ENCODE data around the gene RIT1.
"Not testable (repeated sequence)": the region's sequence is repeated elsewhere in the genome, so short reads cannot be mapped to it uniquely, and the experiment has no call there.

RIT1 gene

GRCh38 chr1:155912056-155912536 is 947 bp upstream of the RIT1 start:
- no peaks in the 10 kb centered on the region for H3K9me3 ChIP-seq (replicated peaks in 1 of 11)
- 0 out of 20 replicates have a peak overlapping the region, but pooled peaks of 1 of the 10 experiments have one; percentile 76 for H3K4me3 ChIP-seq
- H3K4me1 ChIP-seq = peaks cover 13 to 31% (median 20%) of the 10 kb centered on the region in 10 experiments
- H3K27ac ChIP-seq = peak overlapping the region in 6 of 11 experiments; percentile 1 to 87 (median 84); a peak in 9 of 22 replicates
- H4K20me1 ChIP-seq = peaks cover 8 to 45% (median 30%) of the 10 kb centered on the region in 11 experiments; a peak in 15 of 22 replicates
- H3K9ac ChIP-seq = peak overlapping the region in 5 of 11 experiments; percentile 76 to 90 (median 83); a peak in 5 of 22 replicates
- no peak for TF ChIP-seq Cebpa-rat (IDR thresholded peaks at IDR 0.05)
- H3K36me3 ChIP-seq = peaks cover 76 to 87% (median 79%) of the 10 kb centered on the region in 11 experiments
- H3K27me3 ChIP-seq = no peaks in the 10 kb centered on the region
- H3K4me2 ChIP-seq = peak overlapping the region in 8 of 11 experiments; percentile 73 to 99 (median 91); a peak in 10 of 22 replicates

GRCh38 chr1:155910621-155911121 is 478 bp downstream of the RIT1 start:
- Histone ChIP-seq H3K9ac (peak overlapping the region; percentile 75 to 90 (median 83)), H4K20me1 (peaks cover 0 to 35% (median 27%) of the 10 kb centered on the region in 11 experiments; a peak in 12 of 22 replicates), H3K27ac (peak overlapping the region; percentile 66 to 87 (median 72)), H3K36me3 (peaks cover 76 to 87% (median 79%) of the 10 kb centered on the region in 11 experiments), H3K27me3 (no peaks in the 10 kb centered on the region), H3K4me3 (peak overlapping the region; percentile 69 to 89 (median 76)), H3K4me1 (peaks cover 13 to 31% (median 20%) of the 10 kb centered on the region in 10 experiments), H3K9me3 (replicated peaks in 1 of 11) (no peaks in the 10 kb centered on the region), H3K4me2 (peak overlapping the region; percentile 90 to 99 (median 95))
- TF ChIP-seq Cebpa-rat (IDR thresholded peaks at IDR 0.05) = no peak

- H3K27ac ChIP-seq = peak overlapping the region in 10 of 11 experiments; percentile 69 to 87 (median 77); a peak in 18 of 22 replicates
- H4K20me1 ChIP-seq = peaks cover 0 to 38% (median 24%) of the 10 kb centered on the region in 11 experiments; a peak in 9 of 22 replicates
- peaks cover 74 to 87% (median 79%) of the 10 kb centered on the region in 11 experiments for H3K36me3 ChIP-seq
- peak overlapping the region in 6 of 11 experiments; percentile 75 to 90 (median 83); a peak in 12 of 22 replicates for H3K9ac ChIP-seq
- TF ChIP-seq Cebpa-rat (IDR thresholded peaks at IDR 0.05) = no peak
- H3K9me3 ChIP-seq (replicated peaks in 1 of 11) = no peaks in the 10 kb centered on the region
- H3K4me1 ChIP-seq = peaks cover 13 to 31% (median 20%) of the 10 kb centered on the region in 10 experiments
- H3K4me3 ChIP-seq = peak overlapping the region; percentile 69 to 89 (median 76); a peak in 17 of 20 replicates
- H3K27me3 ChIP-seq = no peaks in the 10 kb centered on the region
- peak overlapping the region; percentile 90 to 99 (median 95) for H3K4me2 ChIP-seq
Measured at GRCh38 chr1:155909894-155910293, 1.3 kb downstream of the RIT1 start.

GRCh38 chr1:155904261-155904660 is 6.9 kb downstream of the RIT1 start:
- peaks cover 0 to 10% (median 1%) of the 10 kb centered on the region in 10 experiments; a peak in 10 of 20 replicates for H3K4me1 ChIP-seq
- no peak overlapping the region for H3K4me2 ChIP-seq
- H3K4me3 ChIP-seq = no peak overlapping the region
- TF ChIP-seq Cebpa-rat (IDR thresholded peaks at IDR 0.05) = no peak
- no peaks in the 10 kb centered on the region for H3K9me3 ChIP-seq (replicated peaks in 1 of 11)
- H3K36me3 ChIP-seq = peaks cover 92 to 100% (median 99%) of the 10 kb centered on the region in 11 experiments
- H3K9ac ChIP-seq = no peak overlapping the region
- H3K27me3 ChIP-seq = no peaks in the 10 kb centered on the region
- H3K27ac ChIP-seq = no peak overlapping the region
- peaks cover 0 to 67% (median 7%) of the 10 kb centered on the region in 11 experiments; a peak in 11 of 22 replicates for H4K20me1 ChIP-seq

GRCh38 chr1:155900161-155900560 is 11.0 kb downstream of the RIT1 start:
- Histone ChIP-seq H3K36me3 (peaks cover 88 to 99% (median 97%) of the 10 kb centered on the region in 11 experiments), H4K20me1 (peaks cover 0 to 67% (median 16%) of the 10 kb centered on the region in 11 experiments; a peak in 11 of 22 replicates), H3K27ac (no peak overlapping the region), H3K4me3 (no peak overlapping the region), H3K27me3 (no peaks in the 10 kb centered on the region), H3K9me3 (replicated peaks in 1 of 11) (no peaks in the 10 kb centered on the region), H3K9ac (no peak overlapping the region), H3K4me1 (no peaks in the 10 kb centered on the region), H3K4me2 (no peak overlapping the region)
- TF ChIP-seq Cebpa-rat (IDR thresholded peaks at IDR 0.05) = no peak

GRCh38 chr1:155899683-155900082 is 11.5 kb downstream of the RIT1 start:
- no peaks in the 10 kb centered on the region for H3K27me3 ChIP-seq
- H3K36me3 ChIP-seq = peaks cover 83 to 99% (median 92%) of the 10 kb centered on the region in 11 experiments
- H4K20me1 ChIP-seq = peaks cover 0 to 63% (median 16%) of the 10 kb centered on the region in 11 experiments; a peak in 11 of 22 replicates
- H3K4me1 ChIP-seq = peaks cover 0 to 2% (median 0%) of the 10 kb centered on the region in 10 experiments; a peak in 2 of 20 replicates
- no peak overlapping the region for H3K27ac ChIP-seq
- H3K4me2 ChIP-seq = no peak overlapping the region
- no peak overlapping the region for H3K4me3 ChIP-seq
- H3K9me3 ChIP-seq (replicated peaks in 1 of 11) = no peaks in the 10 kb centered on the region
- no peak for TF ChIP-seq Cebpa-rat (IDR thresholded peaks at IDR 0.05)
- 0 out of 22 replicates have a peak overlapping the region, but pooled peaks of 1 of the 11 experiments have one; percentile 9 for H3K9ac ChIP-seq

- peaks cover 75 to 99% (median 84%) of the 10 kb centered on the region in 11 experiments for H3K36me3 ChIP-seq
- no peak for TF ChIP-seq Cebpa-rat (IDR thresholded peaks at IDR 0.05)
Measured at GRCh38 chr1:155898888-155899287, 12.3 kb downstream of the RIT1 start.

GRCh38 chr1:155897746-155898145 is 13.4 kb downstream of the RIT1 start:
- peaks cover 65 to 88% (median 73%) of the 10 kb centered on the region in 11 experiments for H3K36me3 ChIP-seq

More at GRCh38 chr1:155898888-155899287, 12.3 kb downstream of the RIT1 start:
- peaks cover 0 to 56% (median 16%) of the 10 kb centered on the region in 11 experiments; a peak in 11 of 22 replicates for H4K20me1 ChIP-seq
- H3K27me3 ChIP-seq = no peaks in the 10 kb centered on the region
- H3K9ac ChIP-seq = 0 out of 22 replicates have a peak overlapping the region, but pooled peaks of 1 of the 11 experiments have one; percentile 9
- H3K9me3 ChIP-seq (replicated peaks in 1 of 11) = no peaks in the 10 kb centered on the region
- H3K4me1 ChIP-seq = peaks cover 0 to 10% (median 4%) of the 10 kb centered on the region in 10 experiments; a peak in 15 of 20 replicates
- H3K4me2 ChIP-seq = no peak overlapping the region
- H3K4me3 ChIP-seq = no peak overlapping the region
- no peak overlapping the region for H3K27ac ChIP-seq

GRCh38 chr1:155896476-155896875 is 14.7 kb downstream of the RIT1 start:
- H3K9ac ChIP-seq; H3K4me2 ChIP-seq; H3K4me3 ChIP-seq; H3K9me3 ChIP-seq (replicated peaks in 1 of 11); H3K27ac ChIP-seq; H3K27me3 ChIP-seq: not testable (repeated sequence)
- Histone ChIP-seq H3K4me1 (peaks cover 6 to 26% (median 14%) of the 10 kb centered on the region in 10 experiments; a peak in 17 of 20 replicates), H3K36me3 (peaks cover 52 to 75% (median 60%) of the 10 kb centered on the region in 11 experiments), H4K20me1 (peaks cover 0 to 48% (median 14%) of the 10 kb centered on the region in 11 experiments; a peak in 11 of 22 replicates)

More at GRCh38 chr1:155897746-155898145, 13.4 kb downstream of the RIT1 start:
- TF ChIP-seq Cebpa-rat (IDR thresholded peaks at IDR 0.05) = no peak
- Histone ChIP-seq H3K4me3 (no peak overlapping the region), H3K9ac (no peak overlapping the region), H3K9me3 (replicated peaks in 1 of 11) (no peaks in the 10 kb centered on the region), H3K4me2 (no peak overlapping the region), H3K27ac (no peak overlapping the region), H3K4me1 (peaks cover 6 to 21% (median 14%) of the 10 kb centered on the region in 10 experiments; a peak in 17 of 20 replicates), H4K20me1 (peaks cover 0 to 57% (median 16%) of the 10 kb centered on the region in 11 experiments; a peak in 11 of 22 replicates), H3K27me3 (no peaks in the 10 kb centered on the region)

GRCh38 chr1:155895617-155896016 is 15.5 kb downstream of the RIT1 start:
- not testable (repeated sequence) for H3K4me3 ChIP-seq; H3K9ac ChIP-seq; H3K9me3 ChIP-seq (replicated peaks in 1 of 11); H3K27me3 ChIP-seq; H3K27ac ChIP-seq; H3K4me2 ChIP-seq
- Histone ChIP-seq H3K36me3 (peaks cover 44 to 66% (median 52%) of the 10 kb centered on the region in 11 experiments), H3K4me1 (peaks cover 6 to 26% (median 14%) of the 10 kb centered on the region in 10 experiments; a peak in 17 of 20 replicates), H4K20me1 (peaks cover 0 to 44% (median 14%) of the 10 kb centered on the region in 11 experiments; a peak in 10 of 22 replicates)

Data from BLaER1 treated with 17β-estradiol and CSF1 and Interleukin-3, amounts not matched to agents 10 nM and 100 nM (cell line).